ENCODE measurements around the gene TMED5. TPM values are rescaled to one million over a fixed set of nuclear protein-coding genes. Genes with fewer than 3 reads are reported as not detected.

TMED5 gene
- total RNA-seq, 1 experiment from 2014 or later, result 66.1 TPM

GRCh38 chr1:93219443-93219842, 39.2 kb upstream of the TMED5 start:
- no peaks in the 10 kb centered on the region for H3K4me1 Mint-ChIP-seq (ENCODE audit: low read depth, unreplicated experiment)
- H3K4me3 Mint-ChIP-seq (ENCODE audit: low read depth, unreplicated experiment), result no peak overlapping the region
- H3K27ac Mint-ChIP-seq (ENCODE audit: unreplicated experiment), result no peak overlapping the region
- peaks cover 12% of the 10 kb centered on the region for H3K36me3 Mint-ChIP-seq (ENCODE audit: insufficient read depth, unreplicated experiment)
- CTCF ChIA-PET, result no interaction called here
- intact Hi-C loops (cut with micrococcal nuclease; ENCODE audit: unreplicated experiment), result no loop called here
- H3K27me3 Mint-ChIP-seq (ENCODE audit: unreplicated experiment), result no peaks in the 10 kb centered on the region
- no peak for TF ChIP-seq CTCF (IDR thresholded peaks at IDR 0.05; ENCODE audit: unreplicated experiment)
- H3K9me3 Mint-ChIP-seq (ENCODE audit: low read depth, unreplicated experiment), result peaks cover 2% of the 10 kb centered on the region
- DNase-seq, result no peak
- BruUV-seq (replicated peaks), result no TSS peak

GRCh38 chr1:93215322-93215721, 35.1 kb upstream of the TMED5 start:
- no peak for DNase-seq
- CTCF ChIA-PET, result no interaction called here
- no peak for TF ChIP-seq CTCF (IDR thresholded peaks at IDR 0.05; ENCODE audit: unreplicated experiment)
- BruUV-seq (replicated peaks), result no TSS peak
- intact Hi-C loops (cut with micrococcal nuclease; ENCODE audit: unreplicated experiment), result loop anchor here (2.0 kb wide), 1 partner anchor 13 kb away; no protein-coding TSS in a partner anchor
- Mint-ChIP-seq H3K36me3 (ENCODE audit: insufficient read depth, unreplicated experiment) (peaks cover 18% of the 10 kb centered on the region), H3K27me3 (ENCODE audit: unreplicated experiment) (no peaks in the 10 kb centered on the region), H3K4me3 (ENCODE audit: low read depth, unreplicated experiment) (no peak overlapping the region), H3K9me3 (ENCODE audit: low read depth, unreplicated experiment) (no peaks in the 10 kb centered on the region), H3K4me1 (ENCODE audit: low read depth, unreplicated experiment) (no peaks in the 10 kb centered on the region), H3K27ac (ENCODE audit: unreplicated experiment) (no peak overlapping the region)

- no peak overlapping the region for H3K4me3 Mint-ChIP-seq (ENCODE audit: low read depth, unreplicated experiment)
- no TSS peak for BruUV-seq (replicated peaks)
- H3K9me3 Mint-ChIP-seq (ENCODE audit: low read depth, unreplicated experiment), result no peaks in the 10 kb centered on the region
- TF ChIP-seq CTCF (IDR thresholded peaks at IDR 0.05; ENCODE audit: unreplicated experiment), result no peak
- H3K27me3 Mint-ChIP-seq (ENCODE audit: unreplicated experiment), result no peaks in the 10 kb centered on the region
- H3K27ac Mint-ChIP-seq (ENCODE audit: unreplicated experiment), result no peak overlapping the region
- no peaks in the 10 kb centered on the region for H3K4me1 Mint-ChIP-seq (ENCODE audit: low read depth, unreplicated experiment)
- H3K36me3 Mint-ChIP-seq (ENCODE audit: insufficient read depth, unreplicated experiment), result no peaks in the 10 kb centered on the region
- CTCF ChIA-PET, result no interaction called here
- DNase-seq, result no peak
- intact Hi-C loops (cut with micrococcal nuclease; ENCODE audit: unreplicated experiment), result no loop called here
Observed at GRCh38 chr1:93207211-93207610, 27.0 kb upstream of the TMED5 start.

- no TSS peak for BruUV-seq (replicated peaks)
- no peak for DNase-seq
- CTCF ChIA-PET, result no interaction called here
- intact Hi-C loops (cut with micrococcal nuclease; ENCODE audit: unreplicated experiment), result no loop called here
- H3K27ac Mint-ChIP-seq (ENCODE audit: unreplicated experiment), result no peak overlapping the region
- H3K9me3 Mint-ChIP-seq (ENCODE audit: low read depth, unreplicated experiment), result no peaks in the 10 kb centered on the region
- H3K27me3 Mint-ChIP-seq (ENCODE audit: unreplicated experiment), result no peaks in the 10 kb centered on the region
- no peak for TF ChIP-seq CTCF (IDR thresholded peaks at IDR 0.05; ENCODE audit: unreplicated experiment)
- no peak overlapping the region for H3K4me3 Mint-ChIP-seq (ENCODE audit: low read depth, unreplicated experiment)
- H3K4me1 Mint-ChIP-seq (ENCODE audit: low read depth, unreplicated experiment), result no peaks in the 10 kb centered on the region
- no peaks in the 10 kb centered on the region for H3K36me3 Mint-ChIP-seq (ENCODE audit: insufficient read depth, unreplicated experiment)
Observed at GRCh38 chr1:93206567-93206954, 26.3 kb upstream of the TMED5 start.
